Activated gamma-delta T cell treated with Interleukin-2 at 50 U/mL for 16 hours (primary cell): ENCODE data around the gene ZFP2.
"Not testable (repeated sequence)": the region's sequence is repeated elsewhere in the genome, so short reads cannot be mapped to it uniquely, and the experiment has no call there.

ENCODE experiments used
- DNase-seq: peaks from one replicate; pipeline ENCODE4 v3.0.0-alpha.2; 2020

The ZFP2 gene

DNA sequence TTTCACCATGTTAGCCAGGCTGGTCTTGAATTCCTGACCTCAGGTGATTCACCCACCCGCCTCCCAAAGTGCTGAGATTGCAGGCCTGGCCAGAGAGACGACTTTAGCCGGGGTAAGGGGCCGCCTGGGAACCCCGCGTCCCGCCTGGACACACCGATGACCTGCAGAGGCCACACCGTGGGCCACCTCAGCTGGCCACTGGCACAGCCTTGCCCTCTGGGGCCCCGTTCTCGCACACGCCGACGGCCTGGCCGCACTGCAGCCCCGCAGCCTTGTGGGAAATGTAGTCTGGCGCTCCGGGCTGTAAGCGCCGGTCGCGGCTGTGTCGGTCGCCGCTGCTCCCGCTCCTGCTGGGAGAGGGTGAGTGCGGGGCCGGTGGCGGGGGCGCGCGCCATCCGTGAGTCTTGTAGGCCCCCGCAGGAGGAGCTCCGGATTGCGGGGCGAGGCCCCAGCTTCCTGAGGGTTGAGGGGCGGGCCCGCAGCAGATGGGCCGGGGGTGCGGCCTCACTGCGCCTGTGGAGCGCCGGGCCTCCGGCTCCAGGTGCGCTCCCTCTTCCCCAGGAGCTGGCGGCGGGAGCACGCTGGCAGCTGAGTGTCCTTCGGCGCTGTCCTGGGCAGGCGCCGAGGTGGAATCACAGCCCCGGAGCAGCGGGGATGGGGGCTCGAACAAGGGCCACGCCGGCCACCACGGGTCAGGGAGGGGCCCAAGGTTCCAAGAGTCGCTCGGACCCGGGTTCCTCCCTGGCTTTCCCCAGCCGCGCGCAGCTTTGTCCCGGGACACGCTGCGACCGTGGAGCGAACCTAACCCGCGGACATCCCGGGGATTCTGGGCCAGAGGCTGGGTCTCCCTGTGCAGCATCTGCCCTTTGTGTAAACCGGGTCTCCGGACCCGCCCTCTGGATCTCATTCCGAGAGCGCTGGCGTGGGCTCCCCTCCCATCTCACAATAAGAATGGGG lies at the start of gene ZFP2:
TSS of gene ZFP2 (plus strand) at position 299 of the 957 bp plus-strand sequence. CDS start 35,401 bp downstream, outside the sequence.
- DNase-seq: peak; percentile 5

DNA sequence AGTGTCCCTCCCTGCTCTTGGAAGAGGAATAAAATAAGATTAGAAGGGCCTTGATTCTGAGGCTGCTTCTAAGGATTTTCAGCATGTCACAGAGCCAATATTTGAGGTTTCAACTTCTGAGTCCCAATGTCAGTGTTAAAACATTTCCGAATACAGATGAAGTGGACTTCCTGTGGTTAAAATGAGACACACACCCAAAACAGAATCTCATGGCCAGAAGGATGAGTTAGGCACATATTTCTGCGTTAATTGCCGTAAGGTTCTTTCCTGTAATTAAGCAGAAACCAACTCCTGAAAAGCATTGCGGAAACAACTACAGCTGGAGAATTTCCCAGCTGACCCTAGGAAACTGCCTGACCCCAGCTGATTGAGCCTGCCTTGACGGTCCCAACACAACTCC lies 46.4 kb upstream of the ZFP2 start:
- DNase-seq: no peak

GRCh38 chr5:178851951-178852350 lies 43.8 kb upstream of the ZFP2 start:
- DNase-seq: no peak

DNA sequence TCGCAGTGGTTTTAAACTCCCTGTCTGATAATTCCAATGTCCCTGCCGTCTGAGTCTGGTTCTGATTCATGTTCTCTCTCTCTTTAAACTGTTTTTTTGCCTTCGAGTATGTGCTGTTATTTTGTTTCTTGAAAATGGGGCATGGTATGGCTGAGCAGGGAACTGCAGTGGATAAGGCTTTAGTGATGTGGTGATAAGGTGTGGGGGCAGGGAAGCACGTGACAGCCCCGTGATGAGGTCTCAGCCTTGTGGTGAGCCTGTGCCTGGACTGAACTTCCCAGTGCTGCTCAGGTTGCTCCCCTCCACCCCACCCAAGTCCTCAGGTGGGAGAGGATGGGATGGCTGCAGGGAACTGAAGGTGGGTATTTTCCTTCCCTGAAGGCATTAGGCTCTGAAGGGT lies 41.4 kb upstream of the ZFP2 start:
- DNase-seq: no peak

DNA sequence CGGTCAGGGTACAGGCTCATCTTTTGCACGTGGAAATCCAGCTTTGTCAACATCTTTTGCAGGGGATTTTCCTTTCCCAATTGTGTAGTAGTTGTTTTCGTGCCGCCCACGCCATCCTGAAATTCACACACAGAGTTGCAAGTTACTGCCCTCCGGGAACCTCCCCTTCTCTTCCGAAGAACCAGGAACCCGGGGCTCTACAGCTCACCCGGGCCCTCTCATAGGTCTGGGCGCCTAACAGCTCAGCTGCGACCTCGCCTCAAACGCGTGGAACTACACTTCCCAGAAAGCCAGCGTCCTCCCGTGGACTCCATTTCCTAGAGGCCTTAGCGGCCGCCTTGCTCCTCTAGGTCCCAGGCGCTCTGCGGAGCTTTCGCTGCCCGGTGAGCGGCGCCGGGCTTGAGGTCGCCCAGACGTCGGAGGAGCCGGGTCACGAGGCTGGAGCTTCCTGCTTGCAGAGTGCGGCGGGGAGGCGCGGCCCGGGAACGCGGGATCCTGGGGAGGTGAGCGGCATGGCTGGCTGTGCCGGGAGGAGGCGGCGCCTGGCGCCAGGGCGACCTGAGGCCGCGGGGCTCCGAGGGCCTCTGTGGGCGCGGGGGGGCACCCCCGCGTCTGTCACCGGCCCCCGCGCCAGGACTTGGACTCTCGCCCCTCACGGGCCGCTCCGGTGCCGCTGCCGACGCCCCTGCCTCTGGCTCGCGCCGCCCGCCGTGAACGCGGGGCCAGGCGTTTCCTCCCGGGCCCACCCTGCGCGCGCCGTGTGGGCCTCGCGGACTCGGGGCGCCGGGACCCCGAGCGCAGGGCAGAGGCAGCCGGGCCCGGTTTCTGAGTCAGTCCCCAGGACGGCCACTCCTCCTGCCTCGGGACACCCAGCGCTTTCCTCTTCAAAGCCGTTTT lies 35.8 kb upstream of the ZFP2 start, which contains the start of gene ZNF354B:
TSS of gene ZNF354B (plus strand) at position 329 of the 897 bp plus-strand sequence. CDS start 1,095 bp downstream, outside the sequence.
- DNase-seq: peak; percentile 74

GRCh38 chr5:178860615-178861014 lies 35.1 kb upstream of the ZFP2 start:
- not testable (repeated sequence) for DNase-seq

GRCh38 chr5:178861627-178862026 lies 34.1 kb upstream of the ZFP2 start:
- no peak for DNase-seq

GRCh38 chr5:178866946-178867345 lies 28.8 kb upstream of the ZFP2 start:
- no peak for DNase-seq

- DNase-seq: no peak
Measured at GRCh38 chr5:178869577-178869976, 26.1 kb upstream of the ZFP2 start.

DNA sequence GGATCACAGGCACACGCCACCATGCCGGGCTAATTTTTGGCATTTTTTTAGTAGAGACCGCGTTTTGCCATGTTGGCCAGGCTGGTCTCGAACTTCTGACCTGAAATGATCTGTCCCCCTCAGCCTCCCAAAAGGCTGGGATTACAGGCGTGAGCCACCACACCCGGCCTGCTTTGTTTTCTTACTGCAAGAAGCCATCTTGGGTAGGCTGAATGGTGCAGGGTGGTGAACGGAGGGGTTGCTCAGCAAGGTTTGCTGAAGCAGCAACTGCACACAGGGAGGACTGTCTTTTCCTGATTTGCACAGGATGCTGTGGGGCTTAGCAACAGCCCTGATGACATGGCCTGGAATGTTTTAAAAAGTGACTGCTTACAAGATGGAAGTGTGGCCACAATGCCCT lies 25.3 kb upstream of the ZFP2 start:
- DNase-seq: no peak

- DNase-seq: no peak
Measured at GRCh38 chr5:178872302-178872701, 23.4 kb upstream of the ZFP2 start.

DNA sequence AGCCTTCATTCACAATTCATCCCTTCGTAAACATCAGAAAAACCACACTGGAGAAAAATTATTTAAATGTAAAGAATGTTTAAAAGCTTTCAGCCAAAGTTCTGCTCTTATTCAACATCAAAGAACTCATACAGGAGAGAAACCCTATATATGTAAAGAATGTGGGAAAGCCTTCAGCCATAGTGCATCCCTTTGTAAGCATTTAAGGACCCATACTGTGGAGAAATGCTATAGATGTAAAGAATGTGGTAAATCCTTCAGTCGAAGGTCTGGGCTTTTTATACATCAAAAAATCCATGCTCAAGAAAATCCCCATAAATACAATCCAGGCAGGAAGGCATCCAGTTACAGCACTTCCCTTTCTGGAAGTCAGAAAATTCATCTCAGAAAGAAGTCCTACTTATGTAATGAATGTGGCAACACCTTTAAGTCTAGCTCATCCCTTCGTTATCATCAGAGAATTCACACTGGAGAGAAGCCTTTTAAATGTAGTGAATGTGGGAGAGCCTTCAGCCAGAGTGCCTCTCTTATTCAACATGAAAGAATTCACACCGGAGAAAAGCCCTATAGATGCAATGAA lies 12.5 kb upstream of the ZFP2 start:
- not testable (repeated sequence) for DNase-seq

GRCh38 chr5:178883815-178884430 lies 11.8 kb upstream of the ZFP2 start:
- no peak for DNase-seq

- no peak for DNase-seq
Measured at GRCh38 chr5:178899289-178899688, 3.6 kb downstream of the ZFP2 start.

DNA sequence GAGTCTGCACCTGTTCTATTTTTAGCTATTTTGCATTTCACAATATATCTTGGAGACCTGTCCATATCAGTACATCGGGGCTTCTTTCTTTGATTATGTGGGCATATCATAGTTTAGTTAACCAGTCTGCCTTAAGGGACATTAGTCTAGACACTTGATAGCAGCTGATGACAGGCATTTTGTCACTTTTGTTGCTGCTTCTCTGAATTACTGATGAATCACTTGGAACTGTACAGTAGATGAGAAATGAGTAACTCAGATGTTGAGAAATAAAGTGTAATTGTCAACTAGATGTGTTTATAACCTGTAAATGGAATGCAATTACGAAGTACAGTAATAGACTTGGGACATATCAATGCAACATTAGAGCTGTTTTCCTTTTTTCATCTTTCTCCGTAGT lies 7.1 kb downstream of the ZFP2 start:
- DNase-seq: no peak

DNA sequence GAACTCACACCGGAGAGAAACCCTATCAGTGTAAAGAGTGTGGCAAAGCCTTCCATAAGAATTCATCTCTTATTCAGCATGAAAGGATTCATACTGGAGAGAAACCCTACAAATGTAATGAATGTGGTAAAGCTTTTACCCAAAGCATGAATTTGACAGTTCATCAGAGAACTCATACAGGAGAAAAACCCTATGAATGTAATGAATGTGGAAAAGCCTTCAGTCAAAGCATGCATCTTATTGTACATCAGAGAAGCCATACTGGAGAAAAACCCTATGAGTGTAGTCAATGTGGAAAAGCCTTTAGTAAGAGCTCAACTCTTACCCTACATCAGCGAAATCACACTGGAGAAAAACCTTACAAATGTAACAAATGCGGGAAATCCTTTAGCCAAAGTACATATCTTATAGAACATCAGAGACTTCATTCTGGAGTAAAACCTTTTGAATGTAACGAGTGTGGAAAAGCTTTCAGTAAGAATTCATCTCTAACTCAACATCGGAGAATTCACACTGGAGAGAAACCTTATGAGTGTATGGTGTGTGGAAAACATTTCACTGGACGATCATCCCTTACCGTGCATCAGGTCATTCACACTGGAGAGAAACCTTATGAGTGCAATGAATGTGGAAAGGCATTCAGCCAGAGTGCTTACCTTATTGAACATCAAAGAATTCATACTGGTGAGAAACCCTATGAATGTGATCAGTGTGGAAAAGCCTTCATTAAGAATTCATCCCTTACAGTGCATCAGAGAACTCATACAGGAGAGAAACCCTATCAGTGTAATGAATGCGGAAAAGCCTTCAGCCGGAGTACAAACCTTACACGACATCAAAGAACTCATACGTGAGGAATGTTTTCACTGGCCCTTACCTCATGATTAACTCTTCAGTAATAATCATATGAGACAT lies 36.4 kb downstream of the ZFP2 start:
- DNase-seq: no peak

DNA sequence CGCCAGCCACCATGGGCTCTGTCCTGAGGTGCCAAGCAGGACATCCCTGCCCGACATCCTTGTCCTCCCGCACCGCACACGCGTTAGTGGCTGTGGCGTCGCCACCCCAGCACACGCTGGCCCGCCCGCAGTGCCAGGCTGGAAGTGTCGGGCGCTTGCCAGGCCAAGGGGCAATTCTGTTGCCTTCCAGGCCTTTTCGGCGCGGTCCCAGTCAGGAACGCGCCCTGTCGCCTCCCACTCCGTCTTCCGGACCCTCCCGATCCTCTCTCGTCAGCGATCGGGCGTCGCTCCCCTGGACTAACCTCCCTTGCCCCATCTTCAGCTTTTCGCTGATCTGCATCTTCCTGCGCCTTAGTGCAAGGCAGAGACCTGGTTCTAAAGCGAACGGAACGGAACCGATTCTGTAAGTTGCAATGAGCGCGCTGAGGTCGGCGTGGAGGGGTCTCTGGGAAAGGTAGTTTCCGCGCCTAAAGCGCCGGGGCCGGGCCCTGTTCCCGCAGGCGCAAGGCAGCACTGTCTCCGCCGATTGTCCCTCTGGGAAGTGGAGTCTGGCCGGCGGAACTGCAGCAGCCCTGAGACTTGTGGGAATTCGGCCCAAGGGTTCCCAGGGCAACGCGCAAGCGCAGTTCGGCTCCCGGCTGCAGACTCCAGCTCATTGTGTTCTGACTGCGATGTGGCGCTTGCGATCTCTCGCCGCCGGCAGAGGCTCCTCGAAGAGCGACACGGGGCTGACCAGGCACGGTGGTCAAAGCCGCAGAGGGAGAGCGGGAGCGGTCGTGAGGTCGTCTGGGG lies 45.1 kb downstream of the ZFP2 start, which contains the start of gene ZNF454:
TSS of gene ZNF454 (plus strand) at position 630 of the 792 bp plus-strand sequence. CDS start 1,594 bp downstream, outside the sequence.
- no peak for DNase-seq

DNA sequence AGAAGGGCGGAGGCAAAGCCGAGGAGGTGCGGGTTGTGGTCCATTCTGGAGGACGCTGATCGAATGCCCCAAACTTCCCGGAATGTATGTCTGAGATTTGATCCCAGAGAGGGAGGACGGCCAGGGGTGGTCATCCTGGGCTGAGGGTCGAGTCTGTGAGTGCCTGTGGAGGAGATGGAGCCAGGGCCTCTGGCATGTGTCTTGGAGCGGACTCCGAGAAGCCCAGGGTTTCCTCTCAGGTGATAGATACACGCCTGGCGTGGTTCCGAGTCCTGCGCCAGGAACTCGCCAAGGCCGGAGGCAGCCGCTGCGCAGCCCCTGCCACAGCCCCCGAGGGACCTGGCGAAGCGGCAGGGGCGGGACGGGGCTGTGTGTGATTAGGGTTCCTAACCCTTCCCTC lies 45.6 kb downstream of the ZFP2 start:
- no peak for DNase-seq

DNA sequence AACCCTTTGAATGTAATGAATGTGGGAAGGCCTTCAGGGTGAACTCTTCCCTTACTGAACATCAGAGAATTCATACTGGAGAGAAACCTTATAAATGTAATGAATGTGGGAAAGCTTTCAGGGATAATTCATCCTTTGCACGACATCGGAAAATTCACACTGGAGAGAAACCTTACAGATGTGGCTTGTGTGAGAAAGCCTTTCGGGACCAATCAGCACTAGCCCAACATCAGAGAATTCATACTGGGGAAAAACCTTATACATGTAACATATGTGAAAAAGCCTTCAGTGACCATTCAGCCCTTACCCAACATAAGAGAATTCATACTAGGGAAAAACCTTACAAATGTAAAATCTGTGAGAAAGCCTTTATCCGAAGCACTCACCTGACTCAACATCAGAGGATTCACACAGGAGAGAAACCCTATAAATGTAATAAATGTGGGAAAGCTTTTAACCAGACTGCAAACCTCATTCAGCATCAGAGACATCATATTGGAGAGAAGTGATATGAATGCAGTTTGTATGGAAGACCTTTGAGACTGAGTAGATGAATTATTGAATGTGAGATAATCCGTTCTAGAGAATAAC lies 69.8 kb downstream of the ZFP2 start:
- no peak for DNase-seq

- no peak for DNase-seq
Measured at GRCh38 chr5:178981381-178981780, 85.7 kb downstream of the ZFP2 start.
